Kidney epithelial cell (primary cell): ENCODE data around the gene VPS50. TPM values are rescaled to one million over a fixed set of nuclear protein-coding genes. Genes with fewer than 3 reads are reported as not detected.

Experiments
- DNase-seq: peaks from one replicate; pipeline ENCODE4 v3.0.0-alpha.2; 2010; ENCODE audit warnings: low read depth
- H3K27me3 ChIP-seq: 2 replicates; pipeline ENCODE4 v1.6.0; 2011; ENCODE audit warnings: low read length; ENCODE audit not compliant: control insufficient read depth, insufficient read depth
- H3K36me3 ChIP-seq: 2 replicates; pipeline ENCODE4 v1.5.1; 2011; ENCODE audit warnings: low read length; ENCODE audit not compliant: control insufficient read depth, insufficient read depth
- H3K4me3 ChIP-seq: 2 replicates; pipeline ENCODE4 v1.5.1; 2011; ENCODE audit warnings: low read depth, mild to moderate bottlenecking, control low read depth, low read length
- total RNA-seq: library from RNA; depleted of rRNA; stranded (reverse); fragments of >200 nt; gene quantifications from 2 replicates; pipeline ENCODE4 v1.2.3, GENCODE V29; 2015
- TF ChIP-seq, protein P1 (sequence below): IDR thresholded peaks from 2 replicates; pipeline ENCODE4 v1.5.1; 2011; ENCODE audit warnings: mild to moderate bottlenecking, moderate library complexity, low read length, control low read depth, inconsistent platforms; ENCODE audit not compliant: insufficient read depth, poor library complexity, severe bottlenecking

VPS50 gene
- total RNA-seq, 1 donor from 2014 or later: 18.3 TPM

DNA sequence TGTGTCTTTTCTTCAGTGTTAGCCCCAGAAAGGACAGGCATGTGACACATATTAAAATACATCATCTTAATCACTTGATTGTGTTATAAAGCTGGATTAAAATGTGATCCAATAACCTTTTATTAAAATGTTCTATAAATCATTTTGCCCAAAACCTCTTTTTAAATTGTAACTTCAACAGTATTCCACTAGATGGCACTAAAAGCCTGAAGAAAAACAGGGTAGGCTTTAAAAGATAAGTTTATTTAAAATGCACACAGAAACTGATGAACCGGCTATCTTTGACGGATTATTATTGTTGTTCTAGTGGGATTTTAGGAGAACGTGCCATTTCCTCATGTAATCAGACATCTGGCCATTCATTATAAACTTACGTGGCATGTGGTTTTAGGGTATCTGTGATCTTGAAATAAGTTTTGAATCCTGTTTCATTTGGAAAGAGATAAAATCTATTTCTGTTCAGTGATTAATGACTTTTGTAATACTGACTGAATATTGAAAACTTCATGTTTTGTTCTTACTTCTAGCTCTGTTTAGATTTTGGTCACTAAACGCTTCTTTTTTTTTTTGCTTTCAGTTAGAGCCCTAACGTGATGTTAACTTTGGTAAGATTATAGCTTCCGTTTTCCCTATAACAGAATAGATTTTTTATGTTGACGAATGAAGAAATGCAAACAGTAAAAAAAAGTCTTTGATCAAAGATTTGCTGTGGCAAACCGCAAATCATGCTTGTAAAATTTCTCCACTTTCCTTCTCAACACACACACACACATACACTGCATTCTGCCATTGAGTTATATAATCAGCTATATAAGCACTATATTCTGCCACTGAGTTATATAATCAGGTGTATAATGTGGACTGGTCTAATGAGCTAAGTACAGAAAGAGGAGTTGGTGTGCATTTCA lies 13.6 kb downstream of the VPS50 start:
- Histone ChIP-seq H3K4me3 (no peak overlapping the region), H3K27me3 (no peaks in the 10 kb centered on the region), H3K36me3 (no peaks in the 10 kb centered on the region)
- TF ChIP-seq, protein P1, sequence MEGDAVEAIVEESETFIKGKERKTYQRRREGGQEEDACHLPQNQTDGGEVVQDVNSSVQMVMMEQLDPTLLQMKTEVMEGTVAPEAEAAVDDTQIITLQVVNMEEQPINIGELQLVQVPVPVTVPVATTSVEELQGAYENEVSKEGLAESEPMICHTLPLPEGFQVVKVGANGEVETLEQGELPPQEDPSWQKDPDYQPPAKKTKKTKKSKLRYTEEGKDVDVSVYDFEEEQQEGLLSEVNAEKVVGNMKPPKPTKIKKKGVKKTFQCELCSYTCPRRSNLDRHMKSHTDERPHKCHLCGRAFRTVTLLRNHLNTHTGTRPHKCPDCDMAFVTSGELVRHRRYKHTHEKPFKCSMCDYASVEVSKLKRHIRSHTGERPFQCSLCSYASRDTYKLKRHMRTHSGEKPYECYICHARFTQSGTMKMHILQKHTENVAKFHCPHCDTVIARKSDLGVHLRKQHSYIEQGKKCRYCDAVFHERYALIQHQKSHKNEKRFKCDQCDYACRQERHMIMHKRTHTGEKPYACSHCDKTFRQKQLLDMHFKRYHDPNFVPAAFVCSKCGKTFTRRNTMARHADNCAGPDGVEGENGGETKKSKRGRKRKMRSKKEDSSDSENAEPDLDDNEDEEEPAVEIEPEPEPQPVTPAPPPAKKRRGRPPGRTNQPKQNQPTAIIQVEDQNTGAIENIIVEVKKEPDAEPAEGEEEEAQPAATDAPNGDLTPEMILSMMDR: peak; percentile 56
- no peak for DNase-seq

DNA sequence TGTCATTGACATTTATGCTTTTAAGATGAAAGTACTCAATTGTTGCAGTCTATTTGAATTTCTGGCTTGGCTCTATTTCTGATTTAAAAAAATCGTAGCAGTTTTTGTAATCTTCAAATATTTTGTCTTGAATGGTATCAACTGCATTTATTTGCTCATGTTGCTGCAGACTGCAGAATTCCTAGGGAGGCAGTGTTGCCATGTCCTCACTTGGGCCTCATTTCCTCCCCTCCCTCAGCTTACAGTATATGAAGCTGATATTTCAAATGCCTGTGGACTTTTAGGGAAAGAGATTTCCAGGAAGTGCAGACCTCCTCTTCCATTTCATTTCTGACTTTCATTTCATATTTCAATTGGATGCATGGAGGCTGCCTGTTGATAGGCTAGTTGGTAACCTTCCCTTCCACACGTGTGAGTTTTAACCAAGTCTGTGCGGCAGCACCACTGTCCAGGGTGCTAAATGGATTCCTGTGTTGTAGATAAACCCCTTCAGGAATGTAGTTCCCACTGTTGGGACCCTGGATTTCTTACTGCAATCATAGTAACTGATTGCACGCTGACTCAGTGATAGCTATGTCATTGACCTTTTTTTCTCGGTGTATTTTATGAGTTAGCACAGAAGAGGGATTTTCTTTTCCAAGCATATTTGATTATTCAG lies 17.5 kb downstream of the VPS50 start:
- Histone ChIP-seq H3K27me3 (no peaks in the 10 kb centered on the region), H3K36me3 (no peaks in the 10 kb centered on the region), H3K4me3 (no peak overlapping the region)
- TF ChIP-seq, protein P1: no peak
- DNase-seq: peak; percentile 9

DNA sequence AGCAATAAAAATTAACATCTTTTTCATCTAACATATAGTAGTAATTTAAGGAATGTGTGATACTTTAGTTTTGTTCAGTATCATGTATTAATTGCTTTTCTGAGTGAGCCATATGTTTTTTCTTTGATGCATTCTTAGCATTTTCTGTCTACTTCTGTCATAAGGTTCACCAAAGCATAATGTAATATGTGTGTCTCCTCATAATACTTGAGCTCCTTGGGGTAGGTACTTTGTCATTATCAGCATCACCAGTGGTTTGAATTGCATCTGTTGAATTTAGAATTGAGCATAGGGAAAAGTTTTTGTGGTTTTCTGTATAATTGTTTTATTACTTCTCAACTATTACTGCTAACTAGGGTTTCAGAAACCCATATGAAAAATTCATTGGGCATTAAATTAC lies 26.5 kb downstream of the VPS50 start:
- H3K27me3 ChIP-seq: no peaks in the 10 kb centered on the region
- no peaks in the 10 kb centered on the region for H3K36me3 ChIP-seq
- no peak for DNase-seq
- H3K4me3 ChIP-seq: no peak overlapping the region
- TF ChIP-seq, protein P1: no peak

DNA sequence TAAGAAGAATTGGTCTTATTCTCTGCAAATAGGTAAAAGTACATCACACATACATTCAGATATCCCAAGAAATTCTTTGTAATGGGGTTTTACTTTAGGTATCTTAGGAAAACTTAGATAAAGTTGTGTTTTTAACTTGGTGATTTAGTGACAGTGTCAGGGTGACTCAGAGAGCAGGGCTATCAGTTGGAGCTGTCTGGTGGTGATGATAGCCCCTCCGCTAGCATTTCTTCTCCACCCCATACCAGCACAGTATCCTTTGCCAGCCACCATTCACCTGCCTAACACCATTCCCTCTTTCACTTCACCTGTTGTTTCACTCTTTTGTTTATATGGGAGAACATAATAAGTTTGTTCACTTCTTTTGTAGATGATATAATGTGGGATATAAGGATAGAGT lies 30.4 kb downstream of the VPS50 start:
- Histone ChIP-seq H3K4me3 (no peak overlapping the region), H3K27me3 (no peaks in the 10 kb centered on the region), H3K36me3 (no peaks in the 10 kb centered on the region)
- TF ChIP-seq, protein P1: no peak
- DNase-seq: no peak

DNA sequence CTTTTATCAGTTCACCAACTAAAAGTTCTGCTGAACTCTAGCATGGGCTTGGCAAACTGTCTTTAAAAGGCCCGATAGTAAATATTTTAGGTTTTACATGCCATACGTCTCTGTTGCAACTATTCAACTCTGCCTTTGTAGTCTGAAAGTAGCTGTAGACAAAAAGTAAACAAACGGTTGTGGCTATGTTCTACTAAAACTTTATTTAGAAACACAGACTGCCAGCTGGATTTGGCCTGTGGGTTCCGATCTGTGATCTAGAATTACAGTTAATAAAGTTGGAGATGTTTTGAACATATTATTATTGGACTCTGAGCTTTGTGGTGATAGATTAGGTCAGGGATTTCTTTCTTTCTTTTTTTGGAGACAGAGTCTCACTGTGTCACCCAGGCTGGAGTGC lies 33.1 kb downstream of the VPS50 start:
- H3K27me3 ChIP-seq: no peaks in the 10 kb centered on the region
- TF ChIP-seq, protein P1: no peak
- DNase-seq: no peak
- H3K36me3 ChIP-seq: no peaks in the 10 kb centered on the region
- H3K4me3 ChIP-seq: no peak overlapping the region

DNA sequence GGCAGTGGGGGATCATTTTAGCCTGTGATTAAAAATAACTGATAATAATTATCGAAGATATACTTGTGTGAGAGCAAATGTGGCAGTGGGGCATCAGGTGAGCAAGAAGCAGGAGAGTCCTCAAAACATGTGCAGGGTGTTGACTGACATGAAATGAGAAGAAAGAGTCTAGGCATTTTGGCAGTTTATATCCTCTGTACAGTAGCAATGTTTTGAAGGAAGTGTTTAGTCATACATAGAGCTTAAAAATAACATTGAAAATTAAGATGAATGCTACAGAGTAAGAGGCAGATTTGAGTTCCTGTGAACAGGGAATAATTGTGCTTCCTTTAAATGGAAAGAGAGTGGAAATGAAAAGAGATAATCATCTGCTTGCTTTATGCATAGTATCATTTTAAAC lies 47.4 kb downstream of the VPS50 start:
- H3K4me3 ChIP-seq: no peak overlapping the region
- TF ChIP-seq, protein P1: no peak
- no peaks in the 10 kb centered on the region for H3K27me3 ChIP-seq
- H3K36me3 ChIP-seq: no peaks in the 10 kb centered on the region
- DNase-seq: no peak
